Fibroblast of peridontal ligament (primary cell): Measurements from ENCODE around the gene PTPRS.
"Not testable (repeated sequence)": the region's sequence is repeated elsewhere in the genome, so short reads cannot be mapped to it uniquely, and the experiment has no call there.

ENCODE experiments used
- DNase-seq: peaks from one replicate; pipeline ENCODE4 v3.0.0-alpha.2; 2010; ENCODE audit errors: extremely low read depth

PTPRS gene

DNA sequence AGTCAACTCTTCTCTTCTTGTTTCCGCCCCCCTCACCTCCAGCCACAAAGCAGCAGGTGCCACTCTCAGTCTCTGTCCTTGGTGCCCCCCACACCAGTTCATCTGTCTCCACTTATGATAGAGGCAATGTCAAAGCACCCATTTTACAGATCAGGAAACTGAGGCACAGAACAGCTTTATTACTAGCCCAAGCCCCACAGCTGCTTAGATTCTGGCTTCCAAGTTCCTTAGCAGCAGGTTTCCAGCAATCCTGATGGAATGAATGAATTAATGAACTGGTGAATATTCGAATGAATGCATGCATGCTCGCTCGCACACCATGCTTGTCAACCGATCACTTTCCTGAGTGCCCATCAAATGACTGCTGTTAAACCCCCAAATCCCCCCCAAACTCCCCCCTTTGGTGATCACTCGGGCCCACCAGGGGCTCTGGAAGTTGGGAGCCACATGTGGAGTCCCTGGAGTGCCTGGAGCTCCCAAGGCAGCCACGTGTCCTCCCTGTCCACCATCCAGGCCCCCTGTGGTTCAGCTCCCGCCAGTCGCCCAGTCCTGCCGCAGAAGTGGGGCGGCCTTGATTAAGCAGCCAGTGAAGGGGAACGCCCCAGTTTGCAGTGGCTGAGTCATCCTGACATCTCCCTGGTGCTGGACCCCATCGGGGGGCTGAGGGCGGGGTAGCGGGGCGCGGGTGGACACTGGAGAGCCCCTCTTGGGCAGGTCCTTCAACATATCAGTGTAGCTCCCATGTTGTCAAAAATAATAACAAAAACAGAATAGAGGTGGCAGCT is 6.8 kb downstream of the PTPRS start:
- DNase-seq = no peak

DNA sequence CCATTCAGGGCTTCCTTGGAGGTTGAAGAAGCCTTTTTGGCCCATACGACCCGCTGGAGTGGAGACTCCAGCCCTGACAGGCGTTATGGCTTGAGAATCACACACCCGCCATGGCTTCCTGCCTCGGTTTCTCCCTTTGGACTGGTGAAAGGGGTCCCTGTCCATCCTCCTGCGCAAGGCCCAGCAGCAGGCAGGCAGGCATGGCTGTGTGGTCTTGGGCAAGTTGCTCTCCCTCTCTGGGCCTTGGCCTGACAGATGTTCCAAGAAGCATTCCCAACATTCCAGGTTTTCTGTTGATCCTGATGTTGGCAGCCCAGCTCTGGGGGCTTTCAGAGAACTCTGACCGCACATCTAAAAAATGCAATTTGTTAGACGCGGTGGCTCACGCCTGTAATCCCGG is 8.1 kb downstream of the PTPRS start:
- no peak for DNase-seq

GRCh38 chr19:5331790-5332189 is 8.8 kb downstream of the PTPRS start:
- DNase-seq = no peak

DNA sequence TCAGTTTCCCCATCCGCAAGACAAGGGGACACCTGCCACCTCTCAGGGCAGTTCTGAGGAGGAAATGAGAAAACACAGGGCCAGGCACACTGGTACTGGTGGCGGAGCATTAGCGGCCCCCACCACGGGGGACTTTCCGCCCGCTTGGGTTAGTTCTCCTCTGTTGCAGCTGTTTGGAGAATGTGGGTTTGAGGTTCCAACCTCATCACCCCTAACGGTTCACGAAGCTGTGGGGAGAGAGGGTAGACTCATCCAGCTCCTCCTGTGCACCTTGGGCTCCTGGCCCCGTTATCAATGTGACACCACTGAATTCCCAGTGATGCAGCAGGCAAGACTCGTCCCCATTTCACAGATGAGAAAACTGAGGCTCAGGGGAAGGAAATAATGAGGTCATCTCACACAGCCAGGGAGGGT is 10.3 kb downstream of the PTPRS start:
- no peak for DNase-seq

- no peak for DNase-seq
These were observed 11.5 kb downstream of the PTPRS start for GRCh38 chr19:5329141-5329540.

DNA sequence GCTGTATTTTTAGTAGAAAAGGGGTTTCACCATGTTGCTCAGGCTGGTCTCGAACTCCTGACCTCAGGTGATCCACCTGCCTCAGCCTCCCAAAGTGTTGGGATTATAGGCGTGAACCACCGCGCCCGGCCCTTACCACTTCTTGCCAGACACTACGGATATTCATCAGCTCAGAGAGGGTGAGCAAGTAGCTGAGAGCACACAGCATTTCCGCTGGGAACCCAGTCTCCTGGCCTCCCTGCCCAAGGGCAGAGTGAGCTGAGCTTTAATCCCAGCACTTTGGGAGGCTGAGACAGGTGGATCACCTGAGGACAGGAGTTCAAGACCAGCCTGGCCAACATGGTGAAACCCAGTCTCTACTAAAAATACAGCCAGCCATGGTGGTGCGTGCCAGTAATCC is 12.2 kb downstream of the PTPRS start:
- DNase-seq = not testable (repeated sequence)

DNA sequence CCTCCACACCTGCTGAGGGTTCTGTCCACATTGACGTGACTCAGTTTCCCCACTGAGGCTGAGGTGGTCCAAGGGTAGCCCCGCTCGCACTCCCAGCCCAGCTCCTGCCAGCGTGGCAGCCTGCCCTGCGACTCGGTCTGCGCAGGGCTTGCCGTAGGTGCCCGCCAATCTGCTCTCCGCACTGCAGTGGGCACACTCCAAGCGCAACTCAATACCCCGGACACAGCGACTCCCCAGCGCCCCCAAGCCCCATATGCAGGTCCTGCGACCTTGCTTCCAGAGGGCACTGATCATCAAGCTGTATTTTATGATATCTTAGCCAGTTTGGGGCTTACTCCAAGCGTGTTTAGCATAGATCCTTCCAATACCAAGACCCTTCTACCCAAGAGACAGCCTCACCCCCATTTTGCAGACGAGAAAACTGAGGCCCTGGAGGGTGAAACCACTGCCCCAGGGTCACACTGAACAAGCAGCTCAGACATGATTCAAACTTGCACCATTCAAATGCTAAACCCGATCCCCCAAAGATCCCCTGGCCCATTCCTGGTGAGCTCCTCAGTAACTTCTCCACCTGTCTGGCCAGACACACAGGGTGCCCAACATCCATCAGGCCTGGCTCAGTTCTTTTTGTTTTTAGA is 13.5 kb downstream of the PTPRS start:
- DNase-seq = no peak

- no peak for DNase-seq
These were observed 14.1 kb downstream of the PTPRS start for GRCh38 chr19:5326545-5326944.

GRCh38 chr19:5324947-5325346 is 15.7 kb downstream of the PTPRS start:
- DNase-seq = no peak

DNA sequence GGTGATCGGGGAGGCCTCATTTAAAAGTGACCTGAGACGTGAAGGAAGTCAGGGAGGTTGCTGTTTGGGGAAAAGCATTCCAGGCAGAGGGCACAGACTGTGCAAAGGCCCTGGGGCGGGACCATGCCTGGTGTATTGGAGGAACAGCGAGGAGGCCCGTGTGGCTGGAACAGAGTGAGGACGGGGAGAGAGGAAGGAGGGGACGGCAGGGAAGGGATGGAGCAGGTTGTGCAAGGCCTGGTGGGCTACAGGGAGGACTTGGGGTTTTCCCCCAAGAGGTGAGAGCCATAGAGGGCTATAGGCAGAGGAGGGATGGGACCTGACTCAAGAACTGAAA is 17.2 kb downstream of the PTPRS start:
- DNase-seq = no peak

- no peak for DNase-seq
These were observed 18.5 kb downstream of the PTPRS start for GRCh38 chr19:5321851-5322681.

DNA sequence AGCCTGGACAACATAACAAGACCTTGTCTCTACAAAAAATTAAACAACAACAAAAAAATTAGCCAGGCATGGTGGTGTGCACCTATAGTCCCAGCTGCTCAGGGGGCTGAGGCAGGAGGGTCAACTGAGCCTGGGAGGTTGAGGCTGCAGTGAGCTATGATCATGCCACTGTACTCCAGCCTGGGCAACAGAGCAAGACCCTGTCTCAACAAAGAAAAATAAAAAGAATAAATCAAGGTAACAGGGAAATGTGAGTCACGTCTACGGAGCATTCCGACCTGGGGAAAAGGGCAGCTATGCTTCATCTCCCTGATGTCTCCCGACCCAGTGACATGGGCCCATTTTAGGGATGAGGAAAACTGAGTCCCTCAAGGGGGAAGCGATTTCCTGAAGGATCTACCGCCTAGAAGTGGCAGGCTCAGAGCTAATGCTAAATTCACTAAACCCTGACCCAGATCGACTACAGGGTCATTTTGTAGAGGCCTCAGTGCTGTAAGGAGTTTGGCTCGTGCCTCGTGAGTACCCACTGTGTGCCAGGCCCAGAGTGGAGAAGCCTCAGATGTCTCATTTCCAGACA is 19.5 kb downstream of the PTPRS start:
- no peak for DNase-seq

DNA sequence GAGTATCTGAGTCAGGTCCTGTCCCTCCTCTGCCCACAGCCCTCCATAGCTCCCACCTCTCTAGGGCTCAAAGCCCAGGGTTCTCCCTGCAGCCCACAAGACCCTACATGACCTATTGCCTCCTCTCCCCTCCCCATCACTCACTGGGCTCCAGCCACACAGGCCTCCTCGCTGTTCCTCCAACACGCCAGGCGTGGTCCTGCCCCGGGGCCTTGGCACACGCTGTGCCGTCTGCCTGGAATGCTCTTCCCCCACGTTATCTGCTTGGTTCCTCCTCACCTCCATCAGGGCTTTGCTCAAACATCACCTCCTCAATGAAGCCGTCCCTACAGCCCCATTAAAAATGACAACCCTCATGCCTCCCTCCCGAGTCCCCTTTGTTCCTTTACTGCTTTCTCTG is 21.1 kb downstream of the PTPRS start:
- no peak for DNase-seq

GRCh38 chr19:5318306-5318705 is 22.3 kb downstream of the PTPRS start:
- DNase-seq = no peak

- no peak for DNase-seq
These were observed 23.3 kb downstream of the PTPRS start for GRCh38 chr19:5317321-5317720.

GRCh38 chr19:5316138-5316537 is 24.5 kb downstream of the PTPRS start:
- no peak for DNase-seq

- no peak for DNase-seq
These were observed 25.7 kb downstream of the PTPRS start for GRCh38 chr19:5314907-5315298.

DNA sequence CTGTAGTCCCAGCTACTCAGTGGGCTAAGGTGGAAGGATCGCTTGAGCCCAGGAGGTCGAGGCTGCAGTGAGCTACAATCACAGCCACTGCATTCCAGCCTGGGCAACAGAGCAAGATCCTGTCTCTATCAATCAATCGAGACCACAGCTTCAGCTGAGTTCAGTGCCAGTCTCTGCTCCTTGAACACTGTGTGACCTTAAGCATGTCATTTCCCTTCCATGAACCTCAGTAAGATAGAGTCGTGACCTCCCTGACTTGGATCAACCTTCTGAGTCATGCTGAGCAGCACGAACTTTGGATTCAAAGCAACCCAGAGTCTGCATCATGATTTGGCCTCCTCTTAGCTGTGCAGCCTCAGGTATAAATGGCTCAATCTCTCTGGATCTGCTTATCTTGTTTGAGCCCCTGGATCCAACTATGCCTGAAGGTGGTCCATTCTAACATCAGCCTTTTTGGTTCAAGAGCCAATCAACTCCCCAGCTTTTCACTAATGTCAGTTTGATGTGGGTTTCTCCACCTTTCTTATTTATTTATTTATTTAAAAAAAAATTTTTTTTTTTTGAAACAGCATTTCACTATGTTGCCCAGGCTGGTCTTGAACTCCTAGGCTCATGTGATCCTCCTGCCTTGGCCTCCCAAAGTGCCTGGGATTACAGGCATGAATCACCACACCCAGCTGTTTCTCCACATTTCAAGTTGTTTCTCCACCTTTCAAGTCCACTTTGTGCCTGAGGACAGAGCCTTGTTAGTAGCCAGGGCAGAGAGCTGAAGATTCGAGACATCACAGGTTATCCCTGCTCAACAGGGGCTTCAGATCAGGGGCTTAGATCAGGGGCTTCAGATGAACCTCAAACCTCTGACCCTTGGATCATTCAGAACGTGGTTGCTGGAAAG is 26.4 kb downstream of the PTPRS start:
- DNase-seq = no peak

DNA sequence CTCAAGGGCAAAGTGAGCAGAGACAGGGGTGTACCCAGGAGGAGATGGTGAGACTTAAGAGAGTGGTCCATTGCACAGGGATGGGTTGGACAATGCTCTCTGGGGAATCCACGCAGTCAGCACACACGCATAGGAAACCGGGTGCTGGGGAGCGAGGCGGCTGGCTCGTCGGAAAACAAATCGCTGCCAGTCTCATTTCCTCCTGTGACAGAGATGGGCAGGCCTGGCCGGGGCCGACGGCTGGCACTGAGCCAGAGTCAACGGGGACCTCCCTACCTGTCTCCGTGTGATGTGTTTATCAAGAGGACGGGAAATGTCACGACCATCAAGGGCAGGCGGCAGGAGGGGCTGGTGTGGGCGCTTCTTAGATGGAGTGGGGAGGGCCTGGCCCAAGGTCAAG is 27.3 kb downstream of the PTPRS start:
- DNase-seq = no peak

DNA sequence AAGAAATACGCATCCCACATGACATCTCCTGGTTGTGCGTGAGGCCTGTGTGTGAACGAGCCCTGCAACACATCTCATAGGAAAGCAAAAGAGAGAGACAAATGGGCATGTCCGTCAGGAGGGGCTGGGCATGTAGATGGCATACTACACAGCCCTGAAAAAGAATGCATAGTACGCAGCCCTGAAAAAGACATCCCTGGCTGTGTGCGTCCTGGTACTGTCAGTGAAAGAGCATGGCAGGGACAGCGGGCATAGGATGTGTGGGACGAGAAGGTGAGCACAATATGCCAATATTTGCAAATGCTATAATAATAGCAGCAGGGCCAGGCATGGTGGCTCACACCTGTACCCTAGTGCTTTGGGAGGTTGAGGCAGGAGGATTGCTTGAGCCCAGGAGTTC is 28.6 kb downstream of the PTPRS start:
- no peak for DNase-seq

DNA sequence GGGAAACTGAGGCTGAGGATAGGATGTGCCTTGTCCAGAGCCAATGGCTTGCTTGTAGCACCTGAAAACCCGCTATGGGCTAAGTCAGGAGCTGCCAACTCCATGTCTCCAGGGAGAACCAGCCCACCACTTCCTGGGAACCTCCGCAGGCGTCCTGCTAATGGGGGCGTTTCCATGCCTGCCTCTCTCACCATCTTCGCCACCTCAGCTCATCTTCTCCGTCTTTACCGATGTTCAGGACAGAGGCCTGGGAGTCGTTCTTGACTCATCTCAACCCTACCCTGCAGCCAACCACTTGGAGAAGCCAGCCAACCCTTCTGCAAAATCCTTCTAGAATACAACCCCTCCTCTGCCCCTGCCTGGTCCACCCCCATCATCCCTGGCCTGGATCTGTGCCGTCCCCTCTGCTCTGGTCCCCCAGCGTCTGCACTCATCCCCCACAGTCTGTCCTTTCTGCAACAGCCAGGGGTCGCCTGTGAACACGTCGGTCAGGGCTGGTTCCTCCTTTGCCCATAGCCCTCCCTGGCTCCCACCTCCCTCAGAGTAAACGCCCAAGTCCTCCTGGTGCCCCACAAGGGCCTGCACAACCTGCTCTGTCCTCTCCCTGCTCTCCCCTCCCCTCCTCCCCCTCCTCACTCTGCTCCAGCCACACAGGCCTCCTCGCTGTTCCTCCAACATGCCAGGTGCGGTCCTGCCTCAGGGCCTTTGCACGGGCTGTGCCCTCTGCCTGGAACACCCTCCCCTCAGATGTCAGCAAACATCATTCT is 31.0 kb downstream of the PTPRS start:
- no peak for DNase-seq
